Fibroblast of skin of right quadriceps (primary cell): ENCODE results near the gene CRACR2B.

Experiments used
- DNase-seq: peaks from one replicate; pipeline ENCODE4 v3.0.0-alpha.2; 2013

The CRACR2B gene

GRCh38 chr11:794766-795633 lies 32.7 kb upstream of the CRACR2B start:
- no peak for DNase-seq

GRCh38 chr11:795634-796564 lies 31.8 kb upstream of the CRACR2B start:
- peak; percentile 80 for DNase-seq

- no peak for DNase-seq
These were observed 31.0 kb upstream of the CRACR2B start for GRCh38 chr11:796565-797295.

GRCh38 chr11:797296-798092 lies 30.2 kb upstream of the CRACR2B start:
- peak; percentile 86 for DNase-seq

GRCh38 chr11:798093-798713 lies 29.5 kb upstream of the CRACR2B start, which contains the start of gene SLC25A22:
Gene SLC25A22, minus strand, starts transcription at chr11:798281. Its CDS starts 3,275 bp downstream, at chr11:795006.
- DNase-seq, result peak; percentile 75

DNA sequence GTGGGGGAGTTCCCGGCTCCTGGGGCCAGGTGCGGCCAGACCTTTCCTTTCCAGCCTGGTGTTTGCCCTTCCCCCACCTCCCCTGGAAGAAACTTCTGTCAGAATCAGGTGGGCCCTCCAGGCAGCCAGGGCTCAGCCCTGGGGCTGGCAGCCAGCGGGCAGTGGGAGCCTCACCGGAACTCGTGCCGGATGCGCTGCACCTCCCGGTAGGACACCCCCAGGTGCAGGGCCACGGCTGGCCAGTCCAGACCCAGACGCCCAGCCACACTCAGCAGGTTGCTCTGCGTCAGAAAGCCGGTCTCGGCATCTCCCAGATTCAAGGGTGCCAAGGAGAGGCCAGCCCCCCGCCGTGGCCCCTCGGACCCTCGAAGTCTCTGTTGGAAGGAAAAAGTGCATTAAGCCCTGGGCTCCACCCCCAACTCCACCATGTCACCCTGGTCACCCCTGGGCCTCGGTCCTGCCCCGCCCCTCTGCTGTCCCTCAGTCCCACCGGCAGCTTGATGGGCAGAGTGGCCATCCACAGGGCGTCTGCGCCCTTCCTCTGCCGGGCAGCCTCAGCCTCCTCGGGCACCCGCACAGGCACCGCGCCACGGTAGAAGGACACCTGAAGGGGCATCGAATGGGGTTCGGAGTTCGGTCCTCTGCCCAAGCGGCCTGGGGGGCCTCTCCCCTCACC lies 27.9 kb upstream of the CRACR2B start:
- DNase-seq, result no peak

DNA sequence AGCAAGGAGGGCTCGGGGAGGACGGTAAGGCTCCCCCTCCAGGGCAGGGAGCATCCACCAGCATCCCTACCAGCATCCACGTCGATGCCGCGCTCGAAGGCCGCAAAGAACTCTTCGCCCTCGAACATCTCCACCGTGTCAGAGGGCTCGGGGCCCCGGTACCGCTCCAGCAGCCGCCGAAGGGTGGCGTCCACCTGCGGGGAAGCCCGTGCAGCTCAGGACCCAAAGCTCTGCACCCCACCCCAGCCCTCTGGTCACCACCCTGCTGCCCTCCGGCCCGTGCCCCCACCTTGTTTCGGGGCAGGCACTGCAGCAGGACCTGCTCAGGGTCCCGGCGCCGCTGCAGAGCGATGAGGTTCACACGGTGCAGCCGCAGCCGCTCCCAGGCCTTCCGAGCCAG lies 27.2 kb upstream of the CRACR2B start:
- DNase-seq, result no peak

GRCh38 chr11:801097-801780 lies 26.5 kb upstream of the CRACR2B start:
- no peak for DNase-seq

DNA sequence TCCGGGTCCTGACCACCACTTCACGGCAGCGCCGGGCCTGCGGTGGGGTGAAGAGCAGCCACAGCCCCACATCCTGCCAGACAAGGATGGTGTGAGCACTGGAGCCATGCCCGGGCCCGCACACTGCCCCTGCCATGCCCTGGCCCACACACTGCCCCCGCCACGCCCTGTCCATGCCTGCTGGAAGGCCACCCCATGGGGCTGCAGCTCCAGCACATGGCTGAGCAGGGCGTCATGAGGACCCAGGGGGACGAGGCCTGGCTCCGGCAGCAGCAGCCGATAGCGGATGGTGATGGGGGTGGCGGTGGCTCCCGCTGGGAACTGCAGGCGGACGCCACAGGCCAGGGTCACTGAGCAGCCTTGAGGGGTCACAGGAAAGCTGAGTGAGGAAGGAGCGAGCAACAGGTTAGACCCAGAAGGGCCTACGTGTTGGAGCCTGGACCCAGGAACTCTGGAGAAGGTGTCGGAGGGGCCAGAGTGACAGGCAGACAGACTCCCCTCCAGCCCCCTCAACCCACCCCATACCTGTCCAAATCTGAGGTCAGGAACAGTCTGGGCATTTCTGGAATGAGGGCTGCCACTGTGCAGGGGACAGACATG lies 25.6 kb upstream of the CRACR2B start:
- no peak for DNase-seq

DNA sequence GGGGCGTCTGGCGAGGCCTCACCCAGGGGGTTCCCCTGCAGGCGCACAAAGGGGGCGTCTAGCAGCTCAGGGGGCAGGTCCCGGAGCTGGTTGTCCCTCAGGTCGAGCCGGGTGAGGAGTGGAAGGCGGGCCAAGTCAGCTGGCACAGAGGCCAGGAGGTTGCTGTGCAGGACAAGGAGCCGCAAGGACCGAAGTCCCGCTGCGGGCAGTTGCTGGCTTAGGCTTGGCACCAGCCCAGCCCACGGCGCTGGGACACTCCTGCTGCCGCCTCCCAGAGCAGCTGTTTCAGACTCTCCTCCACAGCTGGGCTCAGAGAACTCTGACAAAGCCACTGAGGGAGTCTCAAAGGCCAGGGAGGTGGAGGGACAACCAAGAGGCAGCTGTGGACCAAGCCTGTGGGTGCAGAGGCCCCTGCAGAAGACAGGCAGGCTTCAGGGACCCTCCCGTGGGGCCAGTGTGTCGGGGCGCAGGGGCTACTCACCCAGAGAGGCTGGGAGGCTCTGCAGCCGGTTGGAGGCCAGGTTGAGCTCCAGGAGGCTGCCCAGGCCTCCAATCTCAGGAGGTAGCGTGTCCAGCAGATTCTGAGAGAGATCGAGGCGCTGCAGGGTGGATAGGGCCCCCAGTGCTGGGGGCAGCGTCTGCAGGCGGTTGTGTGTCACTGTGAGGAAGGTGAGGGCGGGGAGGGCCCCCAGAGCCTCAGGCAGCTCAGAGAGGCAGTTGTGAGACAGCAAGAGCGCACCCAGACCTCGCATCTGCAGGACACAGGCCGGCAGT lies 24.8 kb upstream of the CRACR2B start:
- DNase-seq, result no peak

DNA sequence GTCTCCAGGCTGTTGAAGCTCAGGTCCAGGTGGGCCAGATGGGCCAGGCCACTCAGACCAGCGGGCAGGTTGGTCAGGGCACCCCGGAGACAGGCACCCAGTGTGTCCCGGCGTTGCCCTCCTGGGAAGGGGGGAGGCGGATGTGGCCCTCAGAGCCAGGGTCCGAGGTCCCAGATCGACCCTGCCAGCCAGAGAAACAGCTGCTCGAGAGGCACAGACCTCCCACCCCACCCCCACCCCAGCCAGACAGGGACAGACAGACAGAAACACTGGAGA lies 24.3 kb upstream of the CRACR2B start:
- no peak for DNase-seq

DNA sequence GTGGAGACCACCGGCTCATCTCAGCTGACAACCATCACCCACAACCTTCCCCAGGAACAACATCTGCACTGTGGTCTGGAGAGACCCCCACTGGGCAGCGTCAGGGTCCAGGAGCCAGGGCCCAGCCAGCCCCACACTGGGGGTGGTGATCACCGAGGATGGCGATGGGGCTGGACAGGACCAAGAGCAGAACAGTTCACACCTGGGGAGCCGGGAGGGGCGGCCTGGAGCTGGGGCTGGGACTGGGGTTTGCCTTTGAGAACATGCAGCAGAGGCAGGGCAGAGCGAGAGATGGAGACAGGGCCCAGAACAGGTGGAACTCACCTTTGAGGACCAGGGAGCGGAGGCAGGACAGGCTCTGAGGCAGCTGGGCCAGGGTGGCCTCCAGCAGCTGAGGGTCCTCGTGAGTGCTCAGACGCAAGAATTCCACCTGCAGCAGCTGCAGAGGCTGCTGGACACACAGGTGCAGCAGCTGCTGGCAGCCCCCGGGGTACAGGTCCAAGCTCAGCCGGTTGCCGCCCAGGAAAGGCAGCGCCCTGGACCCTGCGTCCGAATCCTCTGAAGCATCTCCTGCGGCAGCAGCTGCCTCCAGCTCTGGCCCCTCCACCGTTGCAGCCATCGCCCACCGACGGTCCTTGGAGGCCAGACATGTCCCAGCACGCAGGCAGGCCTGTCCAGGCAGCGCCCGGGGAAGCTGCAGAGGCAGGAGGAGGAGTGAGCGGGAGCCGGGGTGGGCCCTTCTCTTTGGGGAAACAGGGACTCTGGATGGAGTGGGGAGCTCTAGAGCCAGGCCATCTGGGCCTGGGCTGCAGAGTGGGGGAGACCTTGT lies 23.7 kb upstream of the CRACR2B start:
- no peak for DNase-seq

DNA sequence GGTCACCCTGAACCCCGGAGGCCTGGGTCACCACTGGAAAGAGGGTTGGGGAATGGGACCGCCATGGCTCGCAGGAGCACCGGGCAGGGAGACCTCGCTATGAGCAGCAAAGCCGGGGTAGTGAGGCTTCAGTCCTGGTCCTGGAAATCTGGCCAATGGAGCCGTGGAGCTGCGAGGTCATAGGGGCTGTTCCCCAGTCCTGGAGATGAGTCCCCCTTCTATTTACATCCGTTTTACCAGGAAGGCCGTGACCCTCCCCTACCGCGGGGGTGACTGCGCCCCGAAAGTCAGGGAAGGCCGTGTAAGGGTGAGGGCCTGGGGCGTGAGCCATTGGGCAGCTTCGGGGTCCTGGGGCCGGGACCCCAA lies 23.1 kb upstream of the CRACR2B start:
- no peak for DNase-seq

DNA sequence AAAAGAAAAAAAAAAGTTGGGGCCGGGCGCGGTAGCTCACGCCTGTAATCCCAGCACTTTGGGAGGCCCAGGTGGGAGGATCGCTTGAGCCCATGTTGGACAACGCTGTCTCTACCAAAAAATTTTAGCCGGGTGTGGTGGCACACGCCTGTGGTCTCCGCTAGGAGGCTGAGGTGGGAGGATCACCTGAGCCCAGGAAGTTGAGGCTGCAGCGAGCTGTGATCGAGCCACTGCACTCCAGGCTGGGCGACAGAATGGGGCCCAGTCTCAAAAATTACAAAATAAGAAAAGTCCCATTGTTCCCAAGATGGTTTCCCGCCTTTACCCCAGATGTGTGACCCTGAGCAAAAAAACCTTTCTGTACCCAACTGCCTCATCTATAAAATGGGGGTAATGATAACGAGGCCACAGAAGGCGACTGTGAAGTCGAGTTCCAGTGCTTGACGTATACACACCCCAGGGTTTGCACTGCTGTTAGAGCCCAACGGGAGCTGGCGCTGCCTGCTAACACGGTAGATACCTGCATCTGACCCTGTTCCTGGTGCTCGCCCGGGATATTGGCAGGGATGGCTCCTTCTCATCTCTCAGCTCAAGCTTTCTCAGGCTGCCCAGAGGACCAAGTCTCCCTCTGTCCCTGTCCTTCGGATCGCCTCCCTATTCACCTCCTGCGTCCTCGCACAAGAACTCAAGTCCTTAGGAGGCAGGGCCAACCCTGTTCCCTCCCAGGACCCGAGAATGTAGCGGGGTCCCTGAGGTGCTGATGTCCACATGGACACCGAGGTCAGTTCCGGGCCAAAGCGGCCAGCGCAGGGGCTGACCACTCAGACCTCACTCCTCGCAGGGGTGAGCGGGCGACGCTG lies 19.1 kb upstream of the CRACR2B start:
- DNase-seq, result no peak

- DNase-seq, result peak; percentile 97
These were observed 18.3 kb upstream of the CRACR2B start, which contains the start of gene RPLP2 for GRCh38 chr11:809287-810039. Gene RPLP2, plus strand, starts transcription at chr11:809967. Its CDS starts 268 bp downstream, at chr11:810235.

DNA sequence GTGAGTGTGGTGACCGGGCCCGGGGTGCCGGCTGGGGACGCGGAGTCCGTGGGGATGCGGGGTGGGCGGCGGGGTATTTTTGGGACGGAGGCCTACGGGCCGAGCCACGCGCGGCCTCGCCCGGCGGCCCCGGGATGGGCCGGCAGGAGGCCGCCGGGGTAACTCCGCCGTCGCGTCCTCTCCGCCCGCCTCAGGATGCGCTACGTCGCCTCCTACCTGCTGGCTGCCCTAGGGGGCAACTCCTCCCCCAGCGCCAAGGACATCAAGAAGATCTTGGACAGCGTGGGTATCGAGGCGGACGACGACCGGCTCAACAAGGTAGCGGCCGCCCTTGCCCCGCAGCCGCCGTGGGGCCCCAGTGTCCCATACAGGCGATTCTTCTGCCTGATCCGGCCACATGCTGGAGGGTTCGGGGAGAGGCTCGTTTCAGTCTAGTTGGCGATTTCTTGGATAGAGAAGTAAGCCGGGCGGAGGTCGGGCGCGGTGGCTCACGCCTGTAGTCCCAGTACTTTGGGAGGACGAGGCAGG lies 17.6 kb upstream of the CRACR2B start:
- no peak for DNase-seq
